ENCODE measurements around the gene SULF2.

Gene SULF2

DNA sequence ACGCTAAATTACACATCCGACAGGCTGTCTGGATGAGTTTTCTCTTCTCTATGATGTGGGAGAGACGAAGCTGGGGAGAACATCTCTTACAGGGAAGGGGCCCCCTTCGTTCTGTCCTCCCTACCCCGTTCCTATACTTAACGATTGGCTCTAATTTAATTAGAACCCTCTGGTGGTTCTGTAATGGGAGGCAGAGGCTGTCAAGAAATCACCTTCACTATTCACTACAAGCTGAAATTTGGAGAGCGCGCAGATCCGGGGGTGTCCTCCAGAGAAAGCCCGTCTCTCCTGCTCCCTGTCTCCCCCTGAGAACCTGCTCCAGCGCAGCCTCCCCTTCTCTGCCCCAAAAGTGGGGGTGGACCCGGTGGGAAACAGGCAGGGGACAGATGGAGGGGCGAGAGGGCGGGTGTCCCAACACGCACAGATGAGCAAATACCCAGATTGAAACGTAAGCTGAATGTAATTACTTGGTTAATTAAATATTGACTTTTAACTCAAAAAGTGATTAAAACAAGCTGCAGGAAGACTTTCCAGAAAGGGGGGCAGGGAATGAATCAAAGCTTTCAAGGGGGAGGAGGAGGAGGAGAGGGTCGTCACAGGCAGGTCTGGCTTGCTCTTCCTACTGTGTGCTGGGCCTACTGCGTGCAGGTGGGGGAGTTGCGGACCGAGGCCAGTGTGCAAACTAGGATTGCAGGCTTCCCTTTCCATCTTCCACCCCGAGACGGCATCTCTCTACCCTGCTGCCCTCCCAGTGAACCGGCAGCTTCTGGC is 1.3 kb downstream of the SULF2 start:
- DNase-seq (ENCODE audit: low spot score), result no peak

DNA sequence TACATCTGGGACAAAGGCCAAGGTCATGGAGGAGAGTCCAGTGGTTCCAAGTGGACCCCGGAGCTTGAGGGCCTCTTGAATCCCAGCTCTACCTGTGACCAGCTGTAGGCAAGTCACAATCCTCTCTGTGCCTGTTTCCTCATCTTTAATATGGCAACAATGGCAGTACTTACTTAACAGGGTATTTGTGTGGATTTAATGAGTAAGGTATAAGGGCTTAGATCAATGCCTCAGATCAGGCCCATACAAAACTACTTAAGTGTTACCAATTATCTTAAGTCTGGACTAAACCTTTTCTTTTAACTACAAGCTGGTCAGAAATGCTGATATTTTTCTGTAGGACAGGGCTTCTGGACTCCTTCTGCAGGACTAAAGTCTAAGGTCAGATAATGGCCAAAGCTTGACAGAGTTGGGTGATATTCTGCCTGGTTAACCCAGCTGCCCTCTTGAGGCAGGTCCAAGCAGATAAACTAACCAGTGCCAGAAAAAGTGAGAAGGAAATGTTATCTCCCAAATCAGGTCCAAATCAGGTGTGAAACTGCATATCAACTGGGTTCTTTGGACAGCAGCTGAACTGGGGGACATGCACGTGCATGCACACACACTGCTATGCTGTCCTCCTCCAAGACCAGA is 2.2 kb downstream of the SULF2 start:
- DNase-seq (ENCODE audit: low spot score), result no peak

- no peak for DNase-seq (ENCODE audit: low spot score)
Measured at GRCh38 chr20:47782076-47782475, 3.2 kb downstream of the SULF2 start.

DNA sequence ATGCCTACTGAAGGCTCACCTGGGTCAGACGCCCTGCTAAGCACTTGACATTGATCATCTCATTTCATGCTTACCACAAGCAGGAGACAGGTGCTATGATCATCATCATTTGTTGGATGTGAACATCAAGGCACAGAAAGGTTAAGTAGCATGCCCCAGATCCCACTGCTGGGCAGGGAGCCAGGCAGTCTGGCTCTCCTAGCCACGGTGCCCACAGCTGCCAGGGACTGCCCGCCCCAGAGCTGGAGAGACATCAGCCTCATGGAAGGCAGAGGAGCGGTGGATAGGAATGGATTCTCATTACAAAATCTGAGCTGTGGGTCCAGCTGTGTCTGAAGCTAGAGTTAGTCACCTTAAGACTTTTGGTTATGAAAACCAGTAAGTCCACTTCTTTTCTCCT is 3.6 kb downstream of the SULF2 start:
- DNase-seq (ENCODE audit: low spot score), result no peak

GRCh38 chr20:47780720-47781389 is 4.4 kb downstream of the SULF2 start:
- no peak for DNase-seq (ENCODE audit: low spot score)

GRCh38 chr20:47778398-47779354 is 6.6 kb downstream of the SULF2 start:
- DNase-seq (ENCODE audit: low spot score), result no peak

DNA sequence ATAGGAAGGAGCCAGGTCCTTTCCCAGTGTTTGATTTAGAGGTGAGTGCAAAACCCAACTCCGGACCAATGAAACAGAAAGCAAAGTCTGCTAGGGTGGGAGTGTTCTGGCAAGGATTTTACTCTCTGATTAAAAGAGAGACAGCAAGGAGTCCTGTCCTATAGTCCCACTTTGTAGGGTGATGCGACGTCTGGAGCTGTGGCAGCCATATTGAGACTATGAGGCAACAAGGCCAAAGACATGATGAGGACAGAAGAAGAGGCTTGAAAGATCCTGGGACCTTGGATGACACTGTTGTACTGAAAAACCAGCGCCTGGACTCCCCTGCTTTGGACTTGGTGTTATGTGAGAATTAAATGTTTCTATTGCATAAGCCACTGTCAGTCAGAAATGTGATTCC is 8.1 kb downstream of the SULF2 start:
- DNase-seq (ENCODE audit: low spot score), result no peak

DNA sequence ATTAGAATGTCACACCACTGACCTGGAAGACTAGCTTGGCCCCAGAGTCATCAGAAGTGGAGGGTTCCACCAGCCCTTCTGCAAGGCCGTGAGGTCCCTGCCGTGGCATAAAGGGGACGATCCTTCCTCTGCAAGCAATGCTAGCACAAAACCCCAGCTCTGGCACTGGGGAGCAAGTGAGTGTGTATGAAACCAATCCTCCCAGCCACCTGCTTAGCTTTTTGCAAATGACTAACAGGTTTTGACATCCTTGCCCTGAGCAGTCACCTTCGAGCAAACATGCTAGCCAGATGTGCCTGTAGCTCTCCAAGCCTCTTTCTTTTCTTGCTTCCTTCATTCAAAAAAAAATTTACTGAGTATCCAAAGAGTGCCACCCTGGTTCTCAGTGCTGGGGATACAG is 8.6 kb downstream of the SULF2 start:
- no peak for DNase-seq (ENCODE audit: low spot score)

DNA sequence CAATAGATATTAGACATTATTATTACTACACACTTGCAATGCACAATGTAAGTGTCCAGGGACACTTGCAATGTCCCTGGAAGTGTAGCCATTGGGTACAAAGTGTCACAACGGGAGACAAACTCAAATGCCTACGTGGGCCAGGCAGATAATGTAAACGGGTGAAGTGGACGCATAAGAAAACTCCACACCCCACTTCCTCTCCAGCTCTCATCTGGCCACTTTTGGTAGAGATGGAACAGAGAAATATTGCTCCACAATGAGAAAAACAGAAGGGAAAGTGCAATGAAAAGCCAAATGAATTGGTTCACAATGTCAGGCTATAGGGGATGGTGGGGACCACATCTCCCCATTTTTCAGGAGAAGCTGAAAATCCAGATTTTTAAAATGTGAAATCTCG is 9.4 kb downstream of the SULF2 start:
- no peak for DNase-seq (ENCODE audit: low spot score)

GRCh38 chr20:47775039-47775438 is 10.2 kb downstream of the SULF2 start:
- DNase-seq (ENCODE audit: low spot score), result no peak

- no peak for DNase-seq (ENCODE audit: low spot score)
Measured at GRCh38 chr20:47774131-47774777, 11.0 kb downstream of the SULF2 start.

- no peak for DNase-seq (ENCODE audit: low spot score)
Measured at GRCh38 chr20:47773371-47773786, 11.9 kb downstream of the SULF2 start.

- DNase-seq (ENCODE audit: low spot score), result no peak
Measured at GRCh38 chr20:47770935-47771334, 14.3 kb downstream of the SULF2 start.

DNA sequence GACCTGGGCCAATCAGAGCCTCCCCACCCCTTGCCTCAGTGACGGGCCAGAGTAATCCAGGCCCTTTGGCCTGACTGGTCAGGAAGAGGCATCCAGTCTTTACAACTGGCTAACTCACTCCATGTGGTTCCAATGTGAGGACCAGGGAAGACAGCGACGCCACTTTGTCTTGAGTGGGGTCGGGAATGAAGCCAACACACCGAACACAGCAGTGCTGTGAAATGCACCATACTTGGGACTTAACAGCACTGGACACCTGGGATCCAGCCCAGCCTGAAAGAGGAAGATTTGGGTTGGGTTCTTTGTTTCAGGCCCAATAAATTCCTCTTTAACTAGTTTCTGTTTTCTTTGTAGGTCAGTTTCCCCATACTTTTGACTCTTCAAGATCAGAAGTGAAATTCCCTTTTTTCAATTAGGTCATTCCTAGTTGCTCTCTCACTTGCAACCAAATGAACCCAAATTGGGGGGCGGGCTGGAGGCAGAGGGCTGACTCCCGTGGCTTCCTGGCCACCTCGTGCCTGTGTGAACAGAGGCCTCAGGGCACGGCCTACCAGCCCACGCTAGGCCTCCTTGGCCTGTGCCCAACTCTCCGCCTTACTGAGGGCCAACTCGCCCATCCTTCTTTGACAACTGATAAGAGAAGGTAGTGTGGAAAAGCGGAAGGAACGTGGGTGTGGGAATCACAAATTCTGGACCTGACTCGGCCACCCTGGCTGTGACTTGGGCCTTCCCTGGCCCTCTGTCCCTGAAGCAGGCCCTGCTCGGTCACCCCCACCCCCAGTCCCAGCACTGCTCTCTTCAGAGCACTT is 17.1 kb downstream of the SULF2 start:
- DNase-seq (ENCODE audit: low spot score), result no peak

GRCh38 chr20:47765691-47766594 is 19.3 kb downstream of the SULF2 start:
- no peak for DNase-seq (ENCODE audit: low spot score)

DNA sequence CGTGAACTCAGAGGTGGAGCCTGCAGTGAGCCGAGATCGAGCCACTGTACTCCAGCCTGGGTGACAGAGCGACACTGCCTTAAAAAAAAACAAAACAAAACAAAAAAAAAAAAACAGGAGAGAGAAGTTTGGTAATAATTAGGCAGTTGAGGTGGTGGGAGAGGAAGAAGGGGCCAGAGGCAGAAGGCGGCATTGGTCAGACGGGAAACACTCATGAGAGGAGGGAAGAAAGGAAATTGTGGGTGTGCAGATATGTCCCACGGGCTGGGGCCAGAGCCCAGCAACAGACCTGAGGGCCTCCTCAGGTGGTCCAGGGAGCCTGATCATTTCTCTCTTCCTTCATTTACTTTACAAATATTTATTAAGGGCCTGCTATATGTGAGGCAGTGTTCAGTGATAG is 20.0 kb downstream of the SULF2 start:
- no peak for DNase-seq (ENCODE audit: low spot score)

- DNase-seq (ENCODE audit: low spot score), result peak; percentile 32
Measured at GRCh38 chr20:47764154-47764733, 21.0 kb downstream of the SULF2 start.

- DNase-seq (ENCODE audit: low spot score), result no peak
Measured at GRCh38 chr20:47762699-47763268, 22.5 kb downstream of the SULF2 start.

GRCh38 chr20:47761482-47762047 is 23.7 kb downstream of the SULF2 start:
- no peak for DNase-seq (ENCODE audit: low spot score)

Measured in RKO (cell line).